Brain pericyte (primary cell): ENCODE measurements around the gene SLC29A4.
"Not testable (repeated sequence)": the region's sequence is repeated elsewhere in the genome, so short reads cannot be mapped to it uniquely, and the experiment has no call there.

Experiments
- DNase-seq: peaks from one replicate; pipeline ENCODE4 v3.0.0-alpha.2; 2012; ENCODE audit warnings: low read depth, low spot score

Gene SLC29A4

DNA sequence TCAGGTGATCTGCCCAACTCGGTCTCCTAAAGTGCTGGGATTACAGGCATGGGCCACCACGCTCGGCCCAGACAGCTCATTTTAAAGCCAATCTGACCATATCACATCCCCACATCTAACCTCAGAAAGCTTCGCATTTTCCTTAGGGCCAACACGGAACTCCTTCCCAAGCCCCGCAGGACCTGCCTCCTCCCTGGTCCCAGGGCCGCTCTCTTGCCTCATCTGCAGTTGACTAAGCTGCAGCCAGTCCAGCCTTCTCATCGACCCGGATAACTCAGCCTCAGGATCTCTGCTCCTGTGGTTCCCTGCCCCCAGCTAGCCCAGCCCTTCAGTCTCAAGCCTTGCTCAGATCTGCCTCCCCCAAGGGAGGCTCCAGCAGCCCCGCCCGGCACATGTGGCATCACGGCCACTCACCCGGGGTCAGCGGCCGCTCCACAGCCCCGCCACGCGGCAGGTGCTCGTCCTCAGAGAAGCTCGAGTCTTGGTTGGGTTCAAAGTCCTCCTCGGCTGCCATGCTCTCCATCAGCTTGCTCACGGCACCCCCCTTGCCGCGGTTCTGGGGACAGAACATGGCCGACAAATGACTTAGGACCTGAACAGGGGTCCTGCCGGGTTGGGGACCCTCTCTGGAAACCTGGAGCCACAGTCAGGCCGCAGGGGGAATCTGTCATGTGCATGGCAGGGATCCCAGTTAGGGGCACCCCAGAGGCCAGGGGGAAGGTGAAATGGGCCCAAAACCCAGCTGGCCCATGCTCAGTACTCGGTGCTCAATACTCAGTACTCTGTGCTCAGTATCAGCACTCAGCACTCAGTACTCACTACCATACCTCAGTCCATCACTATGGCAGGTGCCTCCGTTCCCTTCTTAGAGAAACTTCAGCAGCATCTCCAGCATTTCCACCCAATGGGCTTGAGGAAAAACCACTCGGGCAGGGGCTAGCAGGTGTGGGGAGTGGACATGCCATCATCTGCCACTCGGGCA lies 41.3 kb downstream of the SLC29A4 start:
- not testable (repeated sequence) for DNase-seq

DNA sequence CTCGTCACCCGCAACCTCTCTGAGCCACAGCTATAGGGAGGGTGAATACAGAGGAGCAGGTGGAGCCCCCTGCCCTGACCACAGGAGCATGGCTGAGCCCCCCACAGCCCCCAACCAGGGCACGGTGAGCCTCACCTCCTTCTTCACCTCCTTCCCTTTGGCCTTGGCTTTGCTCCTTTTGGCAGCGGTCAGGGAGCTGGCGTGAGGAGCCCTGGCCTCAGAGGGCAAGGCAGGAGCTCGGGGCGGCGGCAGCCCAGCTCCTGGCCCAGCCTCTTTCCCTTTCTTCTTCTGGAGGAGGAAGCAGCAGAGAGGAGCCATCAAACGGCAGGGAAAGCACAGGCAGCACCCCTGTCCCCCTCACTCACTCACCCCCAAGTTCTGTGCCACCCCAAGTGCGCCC lies 42.2 kb downstream of the SLC29A4 start:
- DNase-seq = no peak

DNA sequence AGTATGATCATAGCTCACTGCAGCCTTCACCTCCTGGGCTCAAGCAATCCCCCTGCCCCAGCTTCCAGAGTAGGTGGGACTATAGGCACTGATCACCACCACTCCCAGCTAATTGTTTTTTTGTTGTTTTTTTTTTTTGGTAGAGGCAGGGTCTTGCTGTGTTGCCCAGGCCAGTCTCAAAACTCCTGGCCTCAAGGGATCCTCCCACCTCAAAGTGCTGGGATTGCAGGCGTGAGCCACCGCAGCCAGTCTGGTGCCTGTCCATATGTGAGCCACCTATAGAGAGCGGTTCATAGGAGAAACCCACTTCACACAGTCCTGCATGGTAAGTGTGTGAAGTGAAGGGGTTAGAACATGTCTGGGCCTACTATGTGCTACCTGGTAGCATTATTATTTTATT lies 47.5 kb downstream of the SLC29A4 start:
- no peak for DNase-seq

DNA sequence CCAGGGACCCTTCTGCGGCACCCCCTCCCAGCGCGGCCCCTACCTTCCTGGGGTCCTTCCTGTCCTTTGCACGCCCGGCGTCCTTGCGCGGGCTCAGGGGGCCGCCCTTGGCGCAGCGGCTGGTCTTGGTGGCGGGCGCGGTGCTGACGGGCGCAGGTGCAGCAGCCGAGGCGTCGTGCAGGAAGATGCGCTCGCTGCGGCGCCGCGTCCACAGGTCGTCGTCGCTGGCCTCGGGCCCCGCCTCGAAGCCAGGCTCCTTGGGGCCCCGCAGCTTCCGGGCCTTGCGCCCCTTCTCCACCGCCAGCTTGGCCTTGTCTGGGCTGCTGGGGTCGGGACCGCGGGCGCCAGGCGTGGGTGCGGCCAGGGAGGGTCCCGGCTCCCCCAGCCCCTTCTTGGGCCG lies 49.8 kb downstream of the SLC29A4 start:
- no peak for DNase-seq

DNA sequence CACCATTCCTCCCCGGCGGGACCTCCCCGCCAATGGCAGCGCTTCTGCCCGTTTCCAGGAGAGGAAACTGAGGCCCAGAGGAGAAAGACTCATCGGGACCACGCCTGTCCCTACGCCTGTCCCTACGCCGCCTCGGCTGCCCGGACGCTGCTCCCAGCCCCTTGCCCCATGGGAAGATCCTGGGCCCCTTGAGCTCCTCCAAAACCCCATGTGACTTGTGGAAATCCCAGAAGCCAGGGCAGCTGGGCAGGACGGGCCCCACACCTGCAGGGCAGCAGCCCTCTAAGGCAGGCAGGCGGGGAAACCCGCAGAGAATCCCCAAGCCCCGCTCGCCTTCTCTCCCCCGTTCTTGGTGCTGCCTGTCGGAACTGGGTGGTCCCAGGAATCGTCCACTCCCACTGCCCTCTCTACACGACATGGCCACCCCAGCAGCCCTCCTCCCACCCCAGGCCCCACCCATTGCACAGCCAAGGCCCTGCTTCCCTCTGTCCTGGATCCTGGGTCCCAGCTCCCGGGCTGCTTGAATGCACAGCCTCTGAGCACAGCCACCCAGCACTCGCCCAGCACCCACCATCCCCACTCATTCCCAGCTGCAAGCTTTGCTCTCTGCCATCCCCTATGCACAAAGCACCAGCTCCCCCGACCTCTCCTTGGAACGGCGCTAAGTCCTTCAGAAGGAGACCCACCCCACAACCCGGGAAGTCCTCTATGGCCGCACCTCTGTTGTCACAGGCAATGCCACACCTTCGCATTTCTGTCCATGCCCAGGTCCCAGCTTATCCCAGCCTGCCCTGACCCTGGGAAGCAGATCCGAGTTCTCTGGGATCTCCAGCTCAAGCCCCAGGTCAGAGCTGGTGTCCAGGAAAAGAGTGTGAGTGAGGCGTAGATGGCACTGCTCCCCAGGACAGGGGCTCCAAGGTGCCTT lies 50.6 kb downstream of the SLC29A4 start:
- no peak for DNase-seq

DNA sequence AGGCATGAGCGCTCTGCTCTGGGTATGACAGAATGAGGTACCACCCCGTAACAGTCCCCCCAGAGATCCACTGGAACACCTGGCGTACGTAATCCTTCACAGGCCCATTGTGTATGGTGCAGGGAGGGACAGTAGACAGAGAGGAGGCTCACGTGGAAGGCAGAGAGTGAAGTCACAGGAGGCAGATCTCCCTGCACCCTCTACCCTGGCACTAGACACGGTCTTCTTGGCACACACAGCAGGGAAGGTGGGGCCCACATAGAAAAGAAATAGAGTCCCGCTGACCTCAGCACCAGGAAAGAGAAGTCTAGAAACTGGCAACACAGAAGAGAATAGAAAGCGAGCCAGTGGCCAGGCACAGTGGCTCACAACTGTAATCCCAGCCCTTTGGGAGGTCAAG lies 51.9 kb downstream of the SLC29A4 start:
- DNase-seq = no peak

DNA sequence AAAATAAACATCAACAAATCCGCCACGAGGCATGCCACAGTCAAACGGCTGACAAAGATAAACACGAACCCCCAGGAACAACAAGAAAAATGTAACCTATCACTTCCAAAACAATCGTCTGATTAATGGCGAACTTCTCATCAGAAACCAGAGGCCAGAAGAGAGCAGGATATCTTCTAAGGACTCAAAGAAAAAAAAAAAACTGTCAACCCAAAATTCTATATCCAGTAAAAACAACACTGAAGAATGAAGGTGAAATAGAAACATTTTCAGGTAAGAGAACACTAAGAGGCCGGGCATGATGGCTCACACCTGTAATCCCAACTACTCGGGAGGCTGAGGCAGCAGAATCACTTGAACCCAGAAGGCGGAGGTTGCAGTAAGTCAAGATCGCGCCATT lies 54.3 kb downstream of the SLC29A4 start:
- no peak for DNase-seq

DNA sequence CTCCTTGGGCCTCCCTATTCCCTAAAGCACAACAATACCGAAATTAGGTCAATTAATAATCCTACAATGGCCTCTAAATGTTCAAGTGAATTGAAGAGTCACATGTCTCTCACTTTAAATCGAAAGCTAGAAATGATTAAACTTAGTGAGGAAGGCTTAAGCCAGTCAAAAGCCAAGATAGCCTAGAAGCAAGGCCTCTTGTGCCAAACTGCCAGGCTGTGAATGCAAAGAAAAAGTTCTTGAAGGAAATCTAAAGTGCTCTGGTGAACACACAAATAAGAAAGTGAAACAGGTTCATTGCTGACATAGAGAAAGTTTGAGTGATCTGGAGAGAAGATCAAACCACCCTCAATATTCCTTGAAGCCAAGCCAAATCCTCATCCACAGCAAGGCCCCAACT lies 57.2 kb downstream of the SLC29A4 start:
- no peak for DNase-seq

DNA sequence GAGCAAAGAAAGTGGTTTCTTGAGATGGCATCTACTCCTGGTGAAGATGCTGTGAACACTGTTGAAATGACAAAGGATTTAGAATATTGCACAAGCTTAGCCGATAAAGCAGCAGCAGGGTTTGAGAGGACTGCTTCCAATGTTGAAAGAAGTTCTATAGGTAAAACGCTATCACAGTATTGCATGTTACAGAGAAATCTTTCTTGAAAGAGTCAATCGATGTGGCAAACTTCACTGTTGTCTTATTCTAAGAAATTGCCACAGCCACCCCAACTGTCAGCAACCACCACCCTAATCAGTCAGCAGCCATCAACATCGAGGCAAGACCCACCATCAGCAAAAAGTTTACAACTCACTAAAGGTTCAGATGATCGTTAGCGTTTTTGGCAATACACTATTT lies 59.9 kb downstream of the SLC29A4 start:
- no peak for DNase-seq

DNA sequence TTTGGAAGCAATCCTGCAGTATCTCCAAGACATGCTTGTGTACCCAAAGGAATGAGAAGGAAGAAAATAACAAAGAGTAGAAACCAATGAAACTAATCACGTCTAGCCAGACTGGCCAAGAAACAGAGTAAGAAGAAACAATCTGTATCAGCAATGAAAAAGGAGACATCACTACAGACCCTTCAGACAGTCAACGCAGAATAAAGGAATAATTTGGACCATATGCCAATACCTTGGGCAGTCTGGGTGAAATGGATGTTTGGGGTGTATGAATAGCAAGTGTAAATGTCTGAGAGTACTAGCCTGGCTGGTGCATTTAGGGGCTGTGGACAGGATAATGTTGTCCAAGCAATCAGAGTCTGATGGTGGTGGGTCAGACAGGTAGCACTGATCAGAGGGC lies 61.1 kb downstream of the SLC29A4 start:
- DNase-seq = no peak

DNA sequence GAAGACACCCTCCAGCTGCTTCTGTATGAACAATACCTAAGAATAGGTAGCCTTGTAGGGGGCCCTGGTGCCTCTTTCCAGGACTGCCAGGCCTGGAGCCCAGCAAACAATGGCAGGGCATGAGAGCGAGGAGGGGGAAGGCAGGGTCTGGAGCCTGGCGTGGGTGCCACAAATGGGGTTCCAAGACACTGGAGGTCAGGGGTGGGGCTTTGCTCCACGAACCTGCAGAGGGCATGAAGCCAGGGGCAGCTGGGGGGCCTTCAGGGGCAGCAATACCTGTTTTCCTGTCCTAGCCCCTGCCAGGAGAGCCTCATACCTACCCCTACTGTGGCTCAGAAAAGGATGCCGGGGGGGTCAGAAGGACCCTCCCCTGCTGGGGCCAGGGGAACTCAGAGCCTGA lies 61.6 kb downstream of the SLC29A4 start:
- DNase-seq = no peak

DNA sequence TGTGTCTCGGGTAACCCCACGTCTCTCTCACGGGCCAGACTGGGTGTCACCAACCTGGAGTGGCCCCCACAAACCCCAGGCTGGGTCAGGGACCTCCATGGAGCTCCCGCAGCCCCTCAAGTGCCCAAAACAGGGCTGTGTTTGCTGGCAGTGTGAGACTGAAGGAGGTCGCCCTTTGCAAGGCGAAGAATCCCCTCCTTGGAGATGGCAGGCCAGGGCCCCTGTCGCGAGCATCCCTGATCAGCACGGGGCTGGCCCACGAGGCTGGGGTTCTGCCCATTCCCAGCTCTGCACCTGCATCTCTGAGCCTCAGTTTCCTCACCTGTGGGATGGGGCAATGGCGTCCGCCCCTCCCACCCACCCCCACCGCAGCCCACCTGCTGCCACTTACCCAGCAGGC lies 62.4 kb downstream of the SLC29A4 start:
- DNase-seq = no peak

DNA sequence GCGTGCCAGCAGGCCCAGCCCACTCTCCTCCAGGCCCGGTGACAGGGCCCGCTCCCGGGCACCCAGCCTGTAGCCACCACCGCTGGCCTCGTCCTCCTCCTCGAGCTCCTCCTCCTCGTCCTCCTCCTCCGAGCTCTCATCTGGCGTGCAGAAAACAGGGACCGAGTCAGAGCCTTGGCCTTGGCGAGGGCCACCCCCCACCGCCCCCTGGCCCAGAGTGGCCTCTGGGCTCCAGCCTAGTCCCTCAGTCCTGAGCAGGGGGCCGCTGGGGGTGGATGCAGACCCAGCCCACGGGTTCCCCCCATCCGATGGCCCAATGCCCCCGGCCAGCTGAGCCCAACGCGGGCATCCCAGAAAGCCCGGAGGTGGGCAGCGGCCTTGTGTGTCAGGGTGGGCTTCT lies 62.9 kb downstream of the SLC29A4 start:
- DNase-seq = no peak

DNA sequence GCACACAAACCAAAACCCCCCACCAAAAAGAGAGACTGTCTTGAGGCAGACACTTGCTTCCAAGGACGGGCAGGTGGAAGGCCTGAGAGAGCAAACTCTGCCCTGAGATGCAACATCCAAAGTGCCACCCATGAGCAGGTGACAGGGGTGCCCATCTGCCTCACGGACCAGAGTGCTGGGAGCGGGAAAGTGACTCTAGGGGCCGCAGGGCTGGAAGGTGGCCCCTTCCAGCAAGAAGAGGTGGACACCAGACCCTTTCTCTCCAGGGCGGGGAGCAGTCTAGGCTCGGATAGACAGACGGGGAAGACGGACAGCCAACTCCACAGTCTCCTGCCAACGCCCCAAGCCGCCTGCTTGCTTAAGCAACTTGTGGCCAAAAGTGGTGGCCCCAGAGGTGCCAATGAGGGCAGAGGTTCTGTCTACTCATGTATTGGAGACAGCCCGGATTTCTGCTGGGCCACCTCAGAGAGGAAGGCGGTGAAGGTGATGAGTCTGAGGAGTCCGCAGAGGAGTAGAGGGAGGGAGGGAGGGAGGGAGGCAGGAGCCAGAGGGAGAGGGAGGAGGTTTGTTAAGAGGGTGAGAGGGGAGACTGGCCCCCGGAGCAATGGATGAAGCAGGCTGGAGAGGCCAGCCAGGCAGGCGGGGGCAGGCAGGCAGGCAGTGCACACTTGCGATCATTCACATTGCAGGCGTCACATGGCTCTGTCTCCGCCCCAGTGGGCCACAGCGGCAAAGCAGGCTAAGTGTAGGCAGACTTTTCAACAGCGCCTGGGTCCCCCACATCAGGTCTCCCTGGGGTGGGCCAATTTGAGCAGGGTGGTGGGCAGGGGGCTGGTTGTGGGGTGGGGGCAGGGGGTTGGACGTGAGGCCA lies 65.6 kb downstream of the SLC29A4 start:
- DNase-seq = no peak

DNA sequence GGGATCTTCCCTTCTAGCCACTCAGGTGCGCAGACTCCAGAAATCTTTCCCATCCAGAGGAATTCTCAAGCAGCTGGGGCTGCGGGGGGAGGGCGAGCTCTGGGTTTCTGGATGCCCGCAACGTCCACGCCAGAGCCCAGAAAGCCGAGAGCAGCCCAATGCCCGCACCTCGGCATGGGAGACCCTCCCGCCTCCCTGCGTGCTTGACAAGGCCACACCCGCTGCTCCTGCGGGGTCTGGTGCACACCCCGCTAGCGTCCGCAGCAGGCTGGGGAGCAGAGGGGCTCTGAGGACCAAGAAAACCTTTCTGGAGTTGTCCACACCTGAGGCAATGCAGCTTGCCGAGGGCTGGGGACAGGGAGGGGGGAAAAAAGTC lies 66.2 kb downstream of the SLC29A4 start:
- no peak for DNase-seq

DNA sequence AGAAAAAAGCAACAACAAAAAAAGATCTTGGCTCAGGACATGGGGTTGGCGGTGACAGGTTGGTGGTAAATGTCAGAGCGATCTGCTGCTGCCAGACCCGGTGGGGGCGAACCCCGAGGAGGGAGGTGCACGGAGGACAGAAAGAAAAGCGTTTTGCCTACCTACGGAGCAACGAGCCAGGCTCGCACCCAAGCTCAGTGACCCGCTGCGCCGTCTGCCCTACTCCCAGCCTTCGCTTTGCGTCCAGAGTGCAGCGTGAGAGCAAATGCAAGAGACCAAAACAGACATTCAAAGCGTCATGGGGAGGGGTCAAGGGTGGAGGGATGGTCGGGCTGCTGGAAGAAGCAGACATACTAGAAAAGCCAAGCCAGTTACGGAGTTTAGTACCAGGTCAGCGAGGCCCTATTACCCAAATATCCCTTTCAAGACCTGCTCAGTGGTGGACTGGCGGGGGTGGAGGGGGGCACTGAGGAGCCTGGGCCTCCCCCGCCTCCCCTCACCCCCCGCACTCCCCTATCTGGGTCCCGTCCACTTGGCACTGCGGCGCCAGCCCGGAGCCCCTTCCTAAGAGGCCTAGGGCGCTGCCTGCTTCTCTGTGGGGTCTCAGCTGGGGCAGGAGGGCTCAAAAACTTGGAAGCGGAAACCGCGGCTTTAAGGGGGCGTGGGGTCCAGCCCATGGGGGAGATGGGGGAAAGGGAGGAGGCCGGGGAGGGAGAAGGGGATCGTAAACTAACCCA lies 66.9 kb downstream of the SLC29A4 start:
- DNase-seq = no peak

DNA sequence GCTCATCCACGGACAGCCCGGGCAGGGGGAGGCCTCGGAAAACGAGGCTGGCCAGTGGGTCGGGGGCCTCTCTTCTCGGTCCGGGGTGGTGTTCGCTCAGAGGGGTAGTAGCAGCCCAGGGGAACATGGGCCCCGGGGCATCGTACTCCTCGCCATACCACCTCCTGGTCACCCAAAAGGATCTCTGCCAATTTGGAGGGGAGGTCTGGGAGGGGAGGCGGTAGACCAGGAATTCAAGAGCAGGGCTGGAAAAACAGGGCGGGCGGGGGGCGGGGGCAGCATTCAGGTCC lies 67.4 kb downstream of the SLC29A4 start:
- no peak for DNase-seq

DNA sequence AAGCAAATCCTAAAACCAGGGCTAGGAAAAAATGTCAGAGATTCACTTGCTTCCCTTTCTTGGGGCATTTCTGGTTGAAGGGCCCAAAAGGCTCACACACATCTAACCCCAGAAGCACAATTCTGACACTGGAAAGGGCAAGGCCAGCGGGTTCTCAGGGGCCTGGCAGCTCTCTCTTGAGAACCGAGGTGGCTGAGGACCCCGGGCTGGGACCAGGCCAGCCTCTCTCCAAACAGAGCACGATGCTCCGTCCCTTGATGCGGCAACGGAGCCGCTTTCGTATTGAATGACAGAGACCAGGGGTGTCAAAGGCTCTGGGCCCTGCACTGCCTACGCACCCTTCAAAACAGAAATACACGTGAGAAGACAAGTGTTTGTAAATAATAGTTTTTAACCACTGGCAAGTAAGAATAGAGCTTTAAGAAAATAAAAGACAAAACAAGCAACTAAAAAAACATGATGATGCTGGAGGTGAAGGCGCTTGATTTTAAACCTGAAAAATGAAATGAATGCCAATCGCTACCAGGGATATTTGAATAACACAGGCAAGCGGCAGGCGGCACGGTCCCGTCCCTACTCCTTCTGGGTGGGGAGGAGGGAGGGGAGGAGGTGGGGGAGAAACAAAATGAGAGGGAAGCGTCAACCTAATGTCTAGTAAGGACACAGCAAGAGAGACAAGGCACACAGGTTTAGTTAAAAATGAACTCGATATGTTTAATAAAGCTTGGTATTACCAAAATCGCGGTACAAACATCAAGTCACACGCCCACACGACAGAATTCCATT lies 68.0 kb downstream of the SLC29A4 start:
- no peak for DNase-seq

DNA sequence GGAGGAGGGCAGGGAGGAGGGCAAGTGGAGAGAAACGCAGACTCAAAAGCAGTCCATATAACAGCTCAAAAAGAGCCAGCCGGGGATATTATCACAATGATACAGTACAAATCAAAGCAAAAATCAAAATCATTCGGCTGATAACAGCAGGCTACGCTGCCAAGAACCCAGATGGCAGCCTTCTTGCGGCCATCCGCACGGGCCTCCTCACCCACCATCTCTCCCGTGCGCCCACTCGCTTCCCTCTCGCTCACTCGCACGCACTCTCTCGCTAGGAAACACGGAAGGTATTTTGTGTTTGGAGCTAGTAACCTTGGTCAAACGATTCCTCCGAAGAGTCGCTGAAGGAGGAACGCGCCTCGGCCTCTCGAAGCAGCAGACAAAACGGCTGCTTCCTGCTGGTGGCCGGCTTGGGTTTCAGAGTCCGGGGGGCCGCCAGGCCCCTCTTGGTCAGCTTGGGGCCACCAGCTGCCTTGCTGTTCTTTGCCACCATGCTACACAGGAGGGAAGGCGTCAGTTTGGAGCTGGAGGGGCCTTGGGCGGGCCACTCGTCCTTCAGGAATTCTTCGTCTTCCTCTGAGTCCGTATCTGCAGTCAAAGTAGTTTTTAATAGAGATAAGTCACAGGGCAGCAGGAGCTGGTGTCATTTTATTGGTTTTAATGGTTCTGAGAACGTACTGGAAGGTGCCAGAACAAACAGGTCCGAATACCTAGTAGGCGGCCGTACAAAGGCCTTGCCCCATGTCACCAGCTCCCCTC lies 68.9 kb downstream of the SLC29A4 start:
- DNase-seq = no peak
